Neural progenitor cell (in vitro differentiated cells): ENCODE measurements around the gene SLC16A13.

ENCODE experiments used
- EZH2 ChIP-seq: fragments of 200-600 bp; sonication (generic); IDR thresholded peaks from 2 replicates; pipeline ENCODE4 v1.6.1; 2017; ENCODE audit warnings: antibody characterized with exemption, mild to moderate bottlenecking, moderate library complexity
- TF ChIP-seq, protein P1 (sequence below): fragments of 200-600 bp; sonication (generic); IDR thresholded peaks from 2 replicates; pipeline ENCODE4 v1.5.1; 2017; ENCODE audit warnings: antibody characterized with exemption, mild to moderate bottlenecking

- TF ChIP-seq EZH2: peak; percentile 20
- TF ChIP-seq, protein P1, sequence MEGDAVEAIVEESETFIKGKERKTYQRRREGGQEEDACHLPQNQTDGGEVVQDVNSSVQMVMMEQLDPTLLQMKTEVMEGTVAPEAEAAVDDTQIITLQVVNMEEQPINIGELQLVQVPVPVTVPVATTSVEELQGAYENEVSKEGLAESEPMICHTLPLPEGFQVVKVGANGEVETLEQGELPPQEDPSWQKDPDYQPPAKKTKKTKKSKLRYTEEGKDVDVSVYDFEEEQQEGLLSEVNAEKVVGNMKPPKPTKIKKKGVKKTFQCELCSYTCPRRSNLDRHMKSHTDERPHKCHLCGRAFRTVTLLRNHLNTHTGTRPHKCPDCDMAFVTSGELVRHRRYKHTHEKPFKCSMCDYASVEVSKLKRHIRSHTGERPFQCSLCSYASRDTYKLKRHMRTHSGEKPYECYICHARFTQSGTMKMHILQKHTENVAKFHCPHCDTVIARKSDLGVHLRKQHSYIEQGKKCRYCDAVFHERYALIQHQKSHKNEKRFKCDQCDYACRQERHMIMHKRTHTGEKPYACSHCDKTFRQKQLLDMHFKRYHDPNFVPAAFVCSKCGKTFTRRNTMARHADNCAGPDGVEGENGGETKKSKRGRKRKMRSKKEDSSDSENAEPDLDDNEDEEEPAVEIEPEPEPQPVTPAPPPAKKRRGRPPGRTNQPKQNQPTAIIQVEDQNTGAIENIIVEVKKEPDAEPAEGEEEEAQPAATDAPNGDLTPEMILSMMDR: no peak
Measured at GRCh38 chr17:7046127-7046724, 10.4 kb downstream of the SLC16A13 start.
